H9 (cell line): ENCODE data around the gene GHRHR. TPM values are rescaled to one million over a fixed set of nuclear protein-coding genes. Genes with fewer than 3 reads are reported as not detected.

Source experiments
- DNase-seq: peaks from one replicate; pipeline ENCODE4 v3.0.0-alpha.2; 2017
- H2AFZ ChIP-seq: one replicate; pipeline ENCODE4 v1.6.1; 2013; ENCODE audit warnings: mild to moderate bottlenecking, low read length, control low read depth, moderate library complexity
- H2AK5ac ChIP-seq: 2 replicates; pipeline ENCODE4 v1.6.1; 2013; ENCODE audit warnings: low read length, control low read depth, mixed read lengths; ENCODE audit not compliant: insufficient read length
- H2BK120ac ChIP-seq: one replicate; pipeline ENCODE4 v1.6.1; 2013; ENCODE audit warnings: low read depth, mild to moderate bottlenecking, low read length, control low read depth, inconsistent platforms; ENCODE audit not compliant: poor library complexity, severe bottlenecking
- H2BK12ac ChIP-seq: 2 replicates; pipeline ENCODE4 v1.6.1; 2013; ENCODE audit warnings: low read length, control low read depth, mixed read lengths, low read depth; ENCODE audit not compliant: insufficient read length
- H2BK15ac ChIP-seq: 2 replicates; pipeline ENCODE4 v1.6.1; 2013; ENCODE audit warnings: low read depth, low read length, control low read depth
- H2BK20ac ChIP-seq: one replicate; pipeline ENCODE4 v1.6.1; 2013; ENCODE audit warnings: low read depth, mild to moderate bottlenecking, low read length, control low read depth, inconsistent platforms; ENCODE audit not compliant: poor library complexity, severe bottlenecking
- H2BK5ac ChIP-seq: 2 replicates; pipeline ENCODE4 v1.6.1; 2013; ENCODE audit warnings: low read length, control low read depth, mixed read lengths; ENCODE audit not compliant: insufficient read length
- H3K14ac ChIP-seq: 2 replicates; pipeline ENCODE4 v1.6.1; 2013; ENCODE audit warnings: low read length, control low read depth; ENCODE audit not compliant: insufficient read depth
- H3K18ac ChIP-seq: 2 replicates; pipeline ENCODE4 v1.6.1; 2013; ENCODE audit warnings: low read depth, mild to moderate bottlenecking, mixed read lengths, low read length, control low read depth; ENCODE audit not compliant: insufficient read length
- H3K23ac ChIP-seq: 2 replicates; pipeline ENCODE4 v1.6.1; 2013; ENCODE audit warnings: low read length, control low read depth, mixed read lengths, low read depth; ENCODE audit not compliant: insufficient read length
- H3K23me2 ChIP-seq: 2 replicates; pipeline ENCODE4 v1.6.1; 2013; ENCODE audit warnings: low read depth, mild to moderate bottlenecking, mixed read lengths, low read length, control low read depth; ENCODE audit not compliant: insufficient read length, poor library complexity, severe bottlenecking
- H3K27ac ChIP-seq: 2 replicates; pipeline ENCODE4 v1.5.1; 2013; ENCODE audit warnings: low read length, control low read depth, mixed read lengths, low read depth; ENCODE audit not compliant: insufficient read length
- H3K27me3 ChIP-seq: 2 replicates; pipeline ENCODE4 v1.6.1; 2013; ENCODE audit warnings: low read length, control low read depth, inconsistent platforms; ENCODE audit not compliant: insufficient read depth
- H3K4ac ChIP-seq: 2 replicates; pipeline ENCODE4 v1.6.1; 2013; ENCODE audit warnings: low read depth, mild to moderate bottlenecking, control low read depth, inconsistent platforms, low read length, moderate library complexity
- H3K4me1 ChIP-seq: 2 replicates; pipeline ENCODE4 v1.6.1; 2013; ENCODE audit warnings: low read length, control low read depth, inconsistent platforms; ENCODE audit not compliant: insufficient read depth
- H3K4me2 ChIP-seq: 2 replicates; pipeline ENCODE4 v1.6.1; 2013; ENCODE audit warnings: low read length, control low read depth, mixed read lengths; ENCODE audit not compliant: insufficient read length, insufficient read depth
- H3K56ac ChIP-seq: 2 replicates; pipeline ENCODE4 v1.6.1; 2013; ENCODE audit warnings: low read depth, mild to moderate bottlenecking, mixed read lengths, low read length, control low read depth; ENCODE audit not compliant: insufficient read length
- H3K79me1 ChIP-seq: 2 replicates; pipeline ENCODE4 v1.6.1; 2013; ENCODE audit warnings: low read depth, mild to moderate bottlenecking, moderate library complexity, low read length, control low read depth, inconsistent platforms; ENCODE audit not compliant: insufficient read depth, poor library complexity, severe bottlenecking
- H3K79me2 ChIP-seq: 2 replicates; pipeline ENCODE4 v1.6.1; 2013; ENCODE audit warnings: low read length, control low read depth, inconsistent platforms; ENCODE audit not compliant: insufficient read depth
- H3K9ac ChIP-seq: 2 replicates; pipeline ENCODE4 v1.6.1; 2013; ENCODE audit warnings: low read length, control low read depth, mixed read lengths; ENCODE audit not compliant: insufficient read length; ENCODE audit errors: extremely low read depth
- H3K9me3 ChIP-seq: one replicate; pipeline ENCODE4 v1.6.1; 2013; ENCODE audit warnings: low read depth, low read length, inconsistent platforms; ENCODE audit not compliant: control insufficient read depth
- H3T11ph ChIP-seq: one replicate; pipeline ENCODE4 v1.6.1; 2013; ENCODE audit warnings: mild to moderate bottlenecking, low read length, control low read depth, inconsistent platforms
- H4K20me1 ChIP-seq: one replicate; pipeline ENCODE4 v1.6.1; 2013; ENCODE audit not compliant: control insufficient read depth, insufficient read length, insufficient read depth
- H4K5ac ChIP-seq: 2 replicates; pipeline ENCODE4 v1.6.1; 2013; ENCODE audit warnings: low read depth, mild to moderate bottlenecking, mixed read lengths, low read length, control low read depth; ENCODE audit not compliant: insufficient read length
- H4K8ac ChIP-seq: replicated peaks from 2 replicates; pipeline ENCODE4 v1.6.1; 2013; ENCODE audit warnings: low read length, control low read depth, mixed read lengths, low read depth; ENCODE audit not compliant: insufficient read length
- H4K91ac ChIP-seq: 2 replicates; pipeline ENCODE4 v1.6.1; 2013; ENCODE audit warnings: low read depth, mild to moderate bottlenecking, moderate library complexity, mixed read lengths, low read length, control low read depth; ENCODE audit not compliant: insufficient read length
- H3K27ac Mint-ChIP-seq, 3 experiments: 2 replicates in 2 of 3; 3 replicates in 1 of 3; pipeline ENCODE4 v1.8.0; 2020 to 2021; ENCODE audit warnings: mixed read lengths in 3 of 3, mild to moderate bottlenecking in 1 of 3, moderate library complexity in 1 of 3
- H3K27me3 Mint-ChIP-seq: 2 replicates; pipeline ENCODE4 v1.8.0; 2021; ENCODE audit warnings: low read depth, mild to moderate bottlenecking, moderate library complexity, mixed read lengths
- H3K36me3 Mint-ChIP-seq, 3 experiments: 2 replicates in 2 of 3; 3 replicates in 1 of 3; pipeline ENCODE4 v1.8.0; 2020 to 2021; ENCODE audit warnings: low read depth in 3 of 3, mixed read lengths in 3 of 3; ENCODE audit not compliant: insufficient read depth in 1 of 3
- H3K4me1 Mint-ChIP-seq, 2 experiments: 2 replicates each; pipeline ENCODE4 v1.8.0; 2020; ENCODE audit warnings: mixed read lengths in 2 of 2
- H3K4me3 Mint-ChIP-seq, 2 experiments: 2 replicates in 1 of 2; 3 replicates in 1 of 2; pipeline ENCODE4 v1.8.0; 2020 to 2021; ENCODE audit warnings: mild to moderate bottlenecking in 2 of 2, mixed read lengths in 2 of 2, moderate library complexity in 1 of 2
- H3K9me3 Mint-ChIP-seq, 2 experiments: 2 replicates in 1 of 2; 3 replicates in 1 of 2; pipeline ENCODE4 v1.8.0; 2020; ENCODE audit warnings: mild to moderate bottlenecking in 2 of 2, mixed read lengths in 2 of 2, moderate library complexity in 1 of 2
- CTCF ChIP-seq: fragments of 200-600 bp; sonication (generic); conservative IDR thresholded peaks from 3 replicates; pipeline ENCODE4 v1.8.0; 2021; ENCODE audit warnings: antibody characterized with exemption, mild to moderate bottlenecking
- WGBS: extraction: QIAGEN DNeasy Blood & Tissue Kit; methylation state at CpG from one replicate; pipeline ENCODE4 v1.1.7; 2013; ENCODE audit warnings: missing lambda C conversion rate, low lambda C conversion rate, mixed read lengths; ENCODE audit not compliant: insufficient read length; ENCODE audit errors: extremely low coverage; 5-methylcytosine and 5-hydroxymethylcytosine counted together
- total RNA-seq: library from RNA; stranded (reverse); gene quantifications from 2 replicates; pipeline ENCODE4 v1.2.1, GENCODE V29; 2021

The GHRHR gene
- total RNA-seq, 1 experiment from 2014 or later = 7.4 TPM

GRCh38 chr7:30937416-30937815, 26.3 kb upstream of the GHRHR start:
- no peaks in the 10 kb centered on the region; a peak in 1 of 5 replicates for H3K9me3 Mint-ChIP-seq
- Histone ChIP-seq H3K4me1 (no peaks in the 10 kb centered on the region), H3K9ac (no peak overlapping the region), H3K14ac (no peak overlapping the region), H3K56ac (no peak overlapping the region), H3K27ac (no peak overlapping the region), H2BK15ac (no peak overlapping the region), H4K8ac (no peak overlapping the region), H3K79me1 (no peaks in the 10 kb centered on the region), H3K4me2 (no peak overlapping the region), H4K20me1 (no peaks in the 10 kb centered on the region), H4K5ac (no peak overlapping the region), H2AK5ac (no peak overlapping the region), H2BK120ac (no peak overlapping the region), H3K9me3 (no peaks in the 10 kb centered on the region), H3K23ac (no peak overlapping the region), H2BK20ac (no peak overlapping the region), H3K27me3 (no peaks in the 10 kb centered on the region; the same call in 1 of the 2 replicates), H3K18ac (no peak overlapping the region), H3K4ac (no peak overlapping the region), H3K79me2 (no peaks in the 10 kb centered on the region), H2BK12ac (no peak overlapping the region), H4K91ac (no peak overlapping the region), H2BK5ac (no peak overlapping the region), H2AFZ (no peak overlapping the region), H3T11ph (no peak overlapping the region), H3K23me2 (peaks cover 3% of the 10 kb centered on the region)
- no peak for DNase-seq
- peaks cover 6 to 21% of the 10 kb centered on the region in 2 experiments for H3K4me1 Mint-ChIP-seq
- no CpG with 5 or more reads among the region's 3 CpGs for WGBS
- H3K4me3 Mint-ChIP-seq = no peak overlapping the region
- no peak overlapping the region; a peak in 1 of 7 replicates for H3K27ac Mint-ChIP-seq
- peaks cover 72% of the 10 kb centered on the region for H3K27me3 Mint-ChIP-seq
- H3K36me3 Mint-ChIP-seq = no peaks in the 10 kb centered on the region
- no peak for TF ChIP-seq CTCF
